ENCODE results near the gene PIGM.
A peak's percentile ranks its signal among the peaks of the same experiment; 100 is the strongest.

The PIGM gene

GRCh38 chr1:160022330-160023310 is 9.2 kb downstream of the PIGM start:
- DNase-seq (ENCODE audit: low read depth in 2 of 2) = no peak

GRCh38 chr1:160021376-160022074 is 10.3 kb downstream of the PIGM start:
- no peak for DNase-seq (ENCODE audit: low read depth in 2 of 2)

DNA sequence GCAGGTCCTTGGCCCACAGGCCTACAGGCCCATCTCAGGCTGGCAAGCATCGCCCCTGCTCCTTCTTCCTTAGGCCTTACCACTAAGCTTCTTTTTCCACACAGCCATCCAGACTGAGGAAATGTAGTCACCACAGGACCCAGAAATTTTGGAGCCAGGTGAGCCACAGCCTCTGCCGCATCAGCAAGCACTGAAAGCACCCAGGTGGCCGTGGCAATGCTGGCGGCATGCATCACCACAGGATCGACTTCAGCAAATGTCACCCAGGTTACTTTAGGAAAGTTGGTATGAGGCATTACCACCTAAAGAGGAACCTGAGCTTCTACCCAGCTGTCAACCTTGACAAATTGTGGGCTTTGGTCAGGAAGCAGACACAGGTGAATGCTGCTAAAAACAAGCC is 11.6 kb downstream of the PIGM start:
- DNase-seq (ENCODE audit: low read depth in 2 of 2) = no peak

DNA sequence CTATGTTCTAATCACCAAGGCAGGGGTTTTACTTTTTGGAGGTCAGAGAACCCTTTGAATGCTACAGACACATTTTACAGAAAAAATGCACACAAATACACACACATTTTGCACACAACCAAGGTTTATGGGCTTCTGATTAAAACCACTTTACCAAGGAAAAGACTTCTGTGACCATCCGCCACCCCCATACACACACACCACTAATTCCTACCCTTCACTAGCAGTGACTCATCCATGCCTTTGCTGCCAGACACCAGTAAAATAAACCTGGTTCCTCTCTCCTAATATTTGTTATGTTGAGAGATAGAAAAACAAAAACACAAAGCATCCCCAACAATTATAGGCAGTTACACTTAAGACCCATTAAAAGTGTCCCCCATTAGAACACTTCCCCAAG is 12.9 kb downstream of the PIGM start:
- no peak for DNase-seq (ENCODE audit: low read depth in 2 of 2)

DNA sequence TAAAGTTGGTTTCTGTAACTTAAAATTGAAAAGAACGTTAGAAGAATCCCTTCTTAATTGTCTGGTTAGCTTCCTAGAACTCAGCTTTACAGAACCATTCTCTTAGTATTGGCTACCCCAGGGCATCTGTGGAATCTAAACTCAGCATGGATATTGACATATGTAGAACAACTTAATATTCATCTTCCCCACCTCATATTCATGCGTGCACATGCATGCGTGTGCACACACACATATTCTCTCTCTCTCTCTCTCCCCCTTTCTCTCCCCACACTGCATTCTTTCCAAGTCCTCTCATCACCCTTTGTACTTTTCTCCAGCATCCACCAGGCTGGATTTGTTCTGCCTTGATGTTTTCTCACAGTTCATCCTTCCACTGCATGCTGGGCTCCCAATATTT is 13.4 kb downstream of the PIGM start:
- no peak for DNase-seq (ENCODE audit: low read depth in 2 of 2)

DNA sequence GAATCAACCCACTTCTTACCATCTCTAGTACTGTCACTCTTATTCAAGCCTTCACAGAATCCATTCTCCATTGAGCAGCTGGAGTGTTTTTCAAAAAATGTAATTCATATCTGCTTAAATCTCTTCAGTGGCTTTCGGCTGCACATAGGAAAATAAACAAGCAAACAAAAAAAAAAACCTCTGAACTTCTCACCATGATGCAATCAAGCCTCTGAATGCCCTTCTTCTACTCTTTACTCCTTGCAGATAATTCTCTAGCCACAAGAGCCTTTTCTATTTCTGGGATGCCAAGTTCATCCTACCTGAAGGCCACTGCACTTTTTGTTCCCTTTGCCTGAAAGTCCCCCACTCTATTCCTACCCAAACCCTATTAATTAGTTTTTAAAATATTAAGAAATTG is 14.2 kb downstream of the PIGM start:
- DNase-seq (ENCODE audit: low read depth in 2 of 2) = no peak

DNA sequence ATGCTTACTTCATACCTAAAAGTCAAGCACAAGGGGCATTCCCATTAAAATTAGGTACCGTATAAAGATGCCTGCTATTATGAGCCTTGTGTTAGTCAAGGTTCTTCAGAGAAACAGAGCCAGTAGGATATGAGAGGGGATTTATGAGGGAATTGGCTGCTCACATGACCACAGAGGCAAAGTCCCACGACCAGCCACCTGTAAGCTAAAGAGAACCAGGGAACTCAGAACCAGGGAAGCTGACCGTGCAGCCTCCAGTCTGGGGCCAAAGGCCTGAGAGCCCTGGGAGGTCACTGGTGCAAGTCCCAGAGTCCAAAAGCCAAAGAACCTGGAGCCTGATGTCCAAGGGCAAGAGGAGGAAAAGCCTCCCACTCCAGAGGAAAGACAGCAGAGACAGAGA is 20.0 kb downstream of the PIGM start:
- no peak for DNase-seq (ENCODE audit: low read depth in 2 of 2)

DNA sequence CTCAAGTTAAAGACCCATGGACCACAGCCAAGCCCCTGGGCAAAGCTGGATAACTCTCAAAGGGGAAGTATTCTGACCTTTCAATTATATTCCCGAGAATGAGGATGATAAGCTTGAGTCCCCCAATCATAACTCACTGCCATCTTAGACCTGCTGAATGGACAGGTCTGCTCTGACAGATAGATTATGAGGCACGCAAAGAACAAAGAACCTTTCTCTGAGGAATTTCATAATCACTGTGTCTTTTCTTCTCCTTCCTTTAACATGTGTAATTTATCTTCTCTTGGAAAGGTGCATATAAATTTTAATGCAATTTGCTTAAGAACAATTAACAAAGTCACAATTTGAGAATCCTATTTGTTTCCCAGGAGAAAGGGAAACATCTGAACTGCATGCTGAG is 22.0 kb downstream of the PIGM start:
- no peak for DNase-seq (ENCODE audit: low read depth in 2 of 2)

DNA sequence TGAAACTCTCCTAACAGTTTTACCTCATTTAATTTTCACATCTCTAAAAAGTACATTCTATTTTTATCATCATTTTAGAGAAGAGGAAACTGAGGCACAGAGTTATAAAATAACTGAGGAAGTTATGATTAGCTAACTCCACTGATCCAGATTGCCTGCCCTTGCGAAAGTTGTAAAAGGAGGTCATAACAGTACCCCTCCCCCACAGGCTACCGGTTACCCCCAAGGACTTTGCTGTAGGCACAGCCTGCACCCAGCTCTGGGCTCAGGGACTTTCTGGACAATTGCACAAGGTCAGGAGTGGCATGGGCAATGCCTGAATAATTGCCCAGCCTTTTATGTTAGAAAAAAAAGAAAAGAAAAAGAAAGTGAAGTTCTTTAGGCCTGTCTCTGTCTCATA is 22.7 kb downstream of the PIGM start:
- no peak for DNase-seq (ENCODE audit: low read depth in 2 of 2)

DNA sequence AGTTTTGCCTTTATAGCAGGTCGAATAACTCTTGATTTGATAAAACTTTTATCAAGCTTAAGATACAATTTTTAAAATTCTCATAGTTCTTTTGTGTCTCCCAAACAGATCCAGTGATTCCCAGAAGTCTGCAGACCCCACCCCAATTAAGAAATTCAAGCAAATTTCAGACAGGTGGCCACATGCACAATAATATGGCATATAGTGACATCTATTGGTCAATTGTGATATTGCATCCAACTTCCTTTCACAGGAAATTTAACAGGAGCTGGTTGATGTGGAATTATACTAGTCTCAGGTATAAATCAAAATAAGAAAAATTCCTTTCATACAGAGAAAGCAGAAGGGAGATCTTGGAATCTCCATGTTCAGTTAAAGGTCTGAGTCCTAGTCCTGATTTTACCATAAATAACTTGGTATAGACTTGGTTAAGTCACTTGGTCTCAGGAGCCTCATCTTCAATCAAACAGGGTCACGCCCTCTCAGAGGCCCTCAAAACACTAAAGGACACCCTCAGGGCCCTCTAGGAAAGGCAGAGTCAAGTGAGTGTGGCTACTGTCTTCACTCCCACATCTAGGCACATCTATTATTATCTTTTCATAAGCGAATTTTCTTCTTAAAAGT is 24.1 kb downstream of the PIGM start:
- no peak for DNase-seq (ENCODE audit: low read depth in 2 of 2)

DNA sequence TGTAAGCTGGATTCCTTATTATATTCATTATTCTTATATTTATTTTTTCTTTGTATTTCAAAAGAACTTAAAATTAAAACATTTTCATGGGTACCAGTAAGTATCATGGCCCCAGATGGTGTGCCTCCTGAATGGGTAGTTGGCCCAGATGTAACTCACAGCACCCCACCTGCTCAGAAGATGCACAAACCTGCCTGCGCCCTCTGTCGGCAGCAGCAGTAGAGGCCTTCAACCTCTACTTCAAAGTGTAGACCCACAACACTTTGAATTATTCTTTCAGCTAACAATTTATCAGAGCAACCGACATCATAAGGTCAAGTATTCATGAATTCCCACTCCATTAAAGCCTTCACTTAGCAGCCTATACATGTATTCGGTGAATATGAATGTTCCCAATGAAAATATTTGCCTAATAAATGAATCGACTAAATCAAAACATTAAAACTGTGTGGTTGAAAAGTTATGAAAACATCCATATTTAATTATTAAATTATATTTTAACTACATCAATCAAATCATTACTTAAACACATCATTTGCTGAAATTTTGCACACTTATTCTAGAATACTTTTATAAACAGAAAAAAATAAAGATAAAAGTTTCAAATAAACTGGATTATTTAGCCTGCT is 25.4 kb downstream of the PIGM start:
- DNase-seq (ENCODE audit: low read depth in 2 of 2) = peak; percentile 65 to 69

DNA sequence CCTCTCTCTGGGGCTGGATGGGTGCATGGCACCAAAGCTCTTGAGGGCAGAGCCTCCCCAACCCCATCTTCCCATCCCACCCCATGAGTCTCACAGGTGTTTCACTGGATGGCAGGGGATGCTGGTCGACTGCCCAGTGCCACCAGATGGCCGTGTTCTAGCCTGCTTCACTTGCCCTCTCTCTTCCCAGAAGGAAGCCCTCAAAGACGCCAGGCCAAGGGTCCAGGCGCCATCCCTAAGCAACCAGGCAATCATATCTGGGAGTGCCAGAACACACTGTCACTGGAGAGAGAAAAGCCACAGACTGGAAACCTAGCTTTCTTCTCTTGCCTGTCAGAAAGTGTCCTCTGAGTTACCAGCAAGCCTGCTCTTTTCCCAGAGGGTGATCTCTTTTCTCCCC is 26.7 kb downstream of the PIGM start:
- DNase-seq (ENCODE audit: low read depth in 2 of 2) = no peak

GRCh38 chr1:160004425-160004824 is 27.4 kb downstream of the PIGM start:
- DNase-seq (ENCODE audit: low read depth in 2 of 2) = no peak

- no peak for DNase-seq (ENCODE audit: low read depth in 2 of 2)
Measured at GRCh38 chr1:160004001-160004400, 27.8 kb downstream of the PIGM start.

DNA sequence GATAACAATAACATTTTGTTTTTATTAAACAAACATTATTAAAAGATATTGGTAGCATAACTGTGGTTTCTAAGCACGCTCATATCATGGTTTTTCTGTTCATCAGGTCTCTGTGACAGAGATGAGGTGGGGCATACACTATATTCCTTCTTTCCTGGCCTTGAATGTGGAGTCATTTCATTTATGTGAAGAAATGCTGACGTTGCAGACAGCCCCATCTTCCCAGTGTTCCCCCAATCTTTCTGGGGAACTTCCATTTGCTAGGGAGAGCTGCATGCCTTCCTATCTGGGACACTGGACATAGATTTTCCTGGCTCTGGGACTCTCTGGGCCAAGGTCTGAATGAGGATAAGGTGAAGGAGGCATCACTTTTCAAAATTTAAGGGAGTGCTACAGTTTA is 30.4 kb downstream of the PIGM start:
- DNase-seq (ENCODE audit: low read depth in 2 of 2) = no peak

DNA sequence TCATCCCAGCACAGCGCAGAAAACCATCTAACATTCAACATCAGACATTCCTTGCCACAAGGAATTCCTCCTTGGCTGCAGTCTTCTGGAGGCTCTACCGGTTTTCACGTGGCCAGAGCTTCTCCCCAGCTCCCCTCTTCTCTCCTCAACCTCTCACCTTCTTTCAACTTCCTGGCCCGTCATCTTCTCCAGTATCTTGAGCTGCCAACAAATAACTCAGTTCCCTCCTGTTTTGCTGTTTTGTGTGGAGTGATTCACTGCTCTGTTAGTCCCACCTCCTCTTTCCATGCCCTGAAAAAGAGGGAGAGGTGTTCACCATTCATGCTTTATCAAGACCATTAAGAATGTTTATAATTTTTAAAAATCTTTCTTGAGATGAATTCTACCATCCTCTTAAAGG is 32.6 kb downstream of the PIGM start:
- DNase-seq (ENCODE audit: low read depth in 2 of 2) = no peak

GRCh38 chr1:159996653-159997052 is 35.1 kb downstream of the PIGM start:
- no peak for DNase-seq (ENCODE audit: low read depth in 2 of 2)

- DNase-seq (ENCODE audit: low read depth in 2 of 2) = no peak
Measured at GRCh38 chr1:159994896-159995295, 36.9 kb downstream of the PIGM start.

DNA sequence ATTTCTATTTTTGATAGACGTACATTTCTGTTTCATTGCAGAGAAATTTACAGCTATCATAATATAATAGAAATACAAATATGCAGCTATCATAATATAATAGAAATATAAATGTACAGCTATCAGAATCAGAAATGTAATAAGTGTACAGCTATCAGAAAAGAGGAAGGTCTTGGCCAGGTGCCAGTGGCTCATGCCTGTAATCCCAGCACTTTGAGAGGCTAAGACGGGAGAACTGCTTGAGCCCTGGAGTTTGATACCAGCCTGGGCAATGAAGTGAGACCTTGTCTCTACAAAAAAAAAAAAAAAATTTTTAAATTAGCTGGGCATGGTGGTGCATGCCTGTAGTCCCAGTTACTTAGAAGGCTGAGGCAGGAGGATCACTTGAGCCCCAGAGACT is 37.9 kb downstream of the PIGM start:
- DNase-seq (ENCODE audit: low read depth in 2 of 2) = no peak

DNA sequence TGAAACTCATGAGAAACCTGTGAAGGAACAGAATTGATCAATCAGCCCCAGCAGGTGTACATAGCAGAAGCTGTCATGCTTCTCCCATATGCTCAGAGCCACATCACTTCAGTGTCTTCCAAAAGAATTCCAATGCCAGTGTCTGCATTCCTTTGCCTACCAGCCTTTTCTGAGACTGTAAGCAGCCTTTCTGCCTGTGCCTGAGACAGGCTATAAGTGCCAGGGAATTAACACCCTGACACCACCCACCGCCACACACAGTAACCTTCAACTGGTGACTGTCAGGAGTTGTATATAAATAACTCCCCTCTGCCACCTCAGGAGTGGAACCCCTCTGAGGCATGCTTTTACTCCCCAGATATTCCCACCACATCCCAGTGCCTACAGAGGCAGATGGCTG is 39.6 kb downstream of the PIGM start:
- DNase-seq (ENCODE audit: low read depth in 2 of 2) = no peak

DNA sequence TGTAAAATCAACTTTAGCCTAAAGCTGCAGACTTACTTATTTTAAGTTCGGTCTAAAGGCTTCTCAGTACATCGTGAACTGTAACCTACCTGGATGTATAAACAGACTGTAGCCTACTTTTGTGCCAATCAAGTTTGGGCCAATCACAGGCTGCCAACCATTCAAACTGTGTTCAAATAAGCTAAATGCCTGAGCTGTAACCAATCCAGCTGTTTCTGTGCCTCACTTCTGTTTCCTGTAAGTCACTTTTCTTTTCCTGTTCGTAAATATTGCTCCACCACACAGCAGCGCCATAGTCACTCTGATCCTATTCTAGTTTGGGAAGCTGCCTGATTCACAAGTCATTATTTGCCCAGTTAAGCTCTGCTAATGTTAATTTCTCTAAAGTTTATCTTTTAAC is 40.3 kb downstream of the PIGM start:
- DNase-seq (ENCODE audit: low read depth in 2 of 2) = no peak

DNA sequence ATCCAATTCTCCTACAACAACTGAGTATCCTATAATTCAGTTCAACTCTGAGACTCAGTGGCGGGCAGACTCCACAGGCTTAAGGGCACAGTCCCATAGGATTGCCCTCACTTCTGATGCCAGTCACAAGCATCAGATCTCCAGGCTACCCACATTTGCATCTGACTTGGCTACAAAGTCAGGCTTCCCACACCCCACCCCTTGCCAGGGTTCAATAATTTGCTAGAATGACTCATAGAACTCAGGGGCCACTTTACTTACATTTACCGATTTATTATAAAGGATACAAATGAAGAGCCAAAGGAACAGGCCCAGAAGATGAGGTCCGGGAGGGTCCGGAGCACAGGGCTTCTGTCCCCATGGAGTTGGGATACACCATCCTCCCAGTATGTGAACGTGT is 41.8 kb downstream of the PIGM start:
- no peak for DNase-seq (ENCODE audit: low read depth in 2 of 2)

Measured in stimulated activated CD4-positive, alpha-beta T cell treated with anti-CD3 and anti-CD28 coated beads, Interleukin-4, amount 100 ng/mL, for 48 hours (primary cell).